ENCODE results near the gene PSD2.

DNA sequence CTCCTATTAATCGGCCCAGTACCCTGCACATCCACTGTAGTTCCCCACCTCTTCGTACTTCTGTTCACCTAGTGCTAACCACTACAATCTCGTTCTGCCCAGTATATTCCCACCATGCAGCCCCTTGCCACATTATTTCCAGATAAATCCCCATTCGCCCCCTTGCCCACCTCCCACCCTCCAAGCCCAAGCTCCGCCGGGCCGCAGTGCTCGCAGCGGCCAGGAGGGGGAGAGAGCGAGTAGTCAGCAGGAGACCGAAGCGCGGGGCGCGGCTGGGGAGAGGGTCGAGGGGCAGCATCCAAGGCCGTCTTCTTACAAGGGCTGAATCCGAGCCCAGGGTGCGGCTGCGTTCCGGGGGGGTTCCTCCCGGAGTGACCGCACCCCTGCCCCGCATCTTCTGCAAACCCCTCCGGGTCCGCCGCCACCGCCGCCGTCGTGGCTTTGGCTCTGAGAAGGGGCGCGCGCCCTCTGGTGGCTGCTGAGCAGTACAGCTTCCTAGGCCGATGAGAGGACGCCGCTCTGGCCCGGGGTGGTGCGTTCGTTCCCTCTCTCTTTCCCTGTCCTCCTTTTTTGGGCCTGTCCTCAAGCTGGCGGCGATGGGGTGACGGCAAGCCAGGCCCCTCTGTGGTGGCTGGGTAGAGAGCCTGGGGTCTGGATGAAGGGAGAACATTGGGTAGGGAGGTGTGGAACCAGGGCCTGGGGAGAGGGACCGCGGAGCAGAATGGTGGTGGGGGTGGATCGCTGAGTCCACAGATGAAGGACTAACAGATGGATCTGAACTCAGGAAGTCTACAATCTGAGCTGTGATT is 30.0 kb upstream of the PSD2 start:
- TF ChIP-seq, protein P1, sequence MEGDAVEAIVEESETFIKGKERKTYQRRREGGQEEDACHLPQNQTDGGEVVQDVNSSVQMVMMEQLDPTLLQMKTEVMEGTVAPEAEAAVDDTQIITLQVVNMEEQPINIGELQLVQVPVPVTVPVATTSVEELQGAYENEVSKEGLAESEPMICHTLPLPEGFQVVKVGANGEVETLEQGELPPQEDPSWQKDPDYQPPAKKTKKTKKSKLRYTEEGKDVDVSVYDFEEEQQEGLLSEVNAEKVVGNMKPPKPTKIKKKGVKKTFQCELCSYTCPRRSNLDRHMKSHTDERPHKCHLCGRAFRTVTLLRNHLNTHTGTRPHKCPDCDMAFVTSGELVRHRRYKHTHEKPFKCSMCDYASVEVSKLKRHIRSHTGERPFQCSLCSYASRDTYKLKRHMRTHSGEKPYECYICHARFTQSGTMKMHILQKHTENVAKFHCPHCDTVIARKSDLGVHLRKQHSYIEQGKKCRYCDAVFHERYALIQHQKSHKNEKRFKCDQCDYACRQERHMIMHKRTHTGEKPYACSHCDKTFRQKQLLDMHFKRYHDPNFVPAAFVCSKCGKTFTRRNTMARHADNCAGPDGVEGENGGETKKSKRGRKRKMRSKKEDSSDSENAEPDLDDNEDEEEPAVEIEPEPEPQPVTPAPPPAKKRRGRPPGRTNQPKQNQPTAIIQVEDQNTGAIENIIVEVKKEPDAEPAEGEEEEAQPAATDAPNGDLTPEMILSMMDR (IDR thresholded peaks at IDR 0.05): peak; percentile 94 to 99 (median 97)
- TF ChIP-seq POLR2A (IDR thresholded peaks at IDR 0.05): no peak

Measured in right lobe of liver (tissue), 4 donors.